ENCODE measurements around the gene CAPN9.

DNA sequence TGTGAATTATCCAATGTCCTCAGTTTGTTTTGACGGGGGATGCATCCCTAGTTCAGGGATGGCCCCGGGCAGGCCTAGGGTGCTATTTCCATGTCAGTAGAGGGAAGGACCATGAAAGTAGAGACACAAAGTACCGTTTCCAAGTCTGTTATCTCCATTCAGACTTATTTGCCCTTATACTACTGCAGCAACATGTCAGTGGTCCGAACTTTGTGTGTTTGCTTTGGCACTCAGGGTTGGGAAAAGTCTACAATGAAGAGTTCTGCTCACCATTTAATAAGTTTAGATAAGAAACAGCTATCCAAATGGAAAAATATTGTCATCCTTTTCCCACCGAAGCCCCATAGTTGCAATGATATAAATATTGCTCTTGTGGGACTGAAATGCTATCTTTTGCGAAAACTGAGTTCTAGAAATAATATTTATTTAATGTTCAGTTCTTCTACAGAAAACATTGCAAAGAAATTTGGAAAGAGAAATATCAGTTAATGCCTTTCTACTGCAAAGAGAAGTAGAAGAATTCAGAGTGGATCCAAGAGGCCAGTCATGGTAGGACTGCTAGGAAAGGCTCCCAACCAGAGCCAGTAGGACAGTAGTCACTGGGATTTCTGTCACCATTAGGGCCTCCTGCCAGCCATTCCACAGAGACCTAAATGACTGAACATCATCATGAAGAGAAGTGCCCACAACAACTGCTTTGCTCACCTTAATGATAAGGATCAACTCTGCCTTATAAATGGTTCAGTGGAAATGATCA, 21.8 kb upstream of the CAPN9 start:
- TF ChIP-seq CTCF (IDR thresholded peaks at IDR 0.05; ENCODE audit: low read depth, low read length, missing input control) = no peak
- peak; percentile 91 for TF ChIP-seq MAX (IDR thresholded peaks at IDR 0.05)
- peak; percentile 100 for TF ChIP-seq JUND (IDR thresholded peaks at IDR 0.05)
- peak; percentile 89 for TF ChIP-seq YY1 (IDR thresholded peaks at IDR 0.05)
- peak; percentile 99 for TF ChIP-seq SP1 (IDR thresholded peaks at IDR 0.05)
- TF ChIP-seq HNF4A (conservative IDR thresholded peaks at IDR 0.05) = peak; percentile 92 to 97
- TF ChIP-seq GABPA (IDR thresholded peaks at IDR 0.05 in 1 of 2, conservative IDR thresholded peaks at IDR 0.05 in 1 of 2) = peak in 1 of 2 donors; percentile 47

Measured in liver (tissue), 3 donors.